Stimulated activated CD4-positive, alpha-beta T cell treated with anti-CD3 and anti-CD28 coated beads, Interleukin-1b, Interleukin-23, amount 100 ng/mL, for 48 hours (primary cell): ENCODE measurements around the gene TM7SF3.
"Not testable (repeated sequence)": the region's sequence is repeated elsewhere in the genome, so short reads cannot be mapped to it uniquely, and the experiment has no call there.

ENCODE experiments used
- DNase-seq: peaks from one replicate; pipeline ENCODE4 v3.0.0-alpha.2; 2020

Gene TM7SF3

GRCh38 chr12:27014085-27014858 is at the start of gene TM7SF3:
TM7SF3 (minus strand) TSS chr12:27014384; CDS start chr12:27014168, 216 bp downstream.
- DNase-seq, result peak; percentile 93

DNA sequence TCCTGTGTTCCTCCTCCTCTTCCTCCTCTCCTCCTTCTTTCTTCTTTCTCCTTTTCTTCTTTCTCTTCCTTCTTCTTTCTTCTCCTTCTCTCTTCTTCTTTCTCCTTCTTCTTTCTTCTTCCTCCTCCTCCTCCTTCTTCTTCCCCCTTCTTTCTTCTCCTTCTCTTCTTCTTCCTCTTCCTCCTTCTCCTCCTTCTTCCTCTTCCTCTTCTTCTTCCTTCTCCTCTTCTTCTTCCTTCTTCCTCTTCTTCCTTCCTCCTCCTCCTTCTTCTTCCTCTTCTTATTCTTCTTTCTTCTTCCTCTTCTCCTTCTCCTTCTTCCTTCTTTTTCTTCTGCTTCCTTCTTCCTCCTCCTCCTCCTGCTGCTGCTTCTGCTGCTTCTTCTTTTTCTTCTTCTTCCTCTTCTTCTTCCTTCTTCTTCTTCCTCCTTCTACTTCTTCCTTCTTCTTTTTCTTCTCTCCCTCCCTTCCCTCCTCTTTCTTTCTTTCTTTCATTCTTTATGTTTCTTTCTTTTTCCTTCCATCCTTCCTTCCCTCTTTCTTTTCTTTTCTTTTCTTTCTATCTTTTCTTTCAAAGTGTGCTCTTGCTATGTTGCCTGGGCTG is 49.2 kb upstream of the TM7SF3 start:
- no peak for DNase-seq

GRCh38 chr12:27061317-27061716 is 47.1 kb upstream of the TM7SF3 start:
- no peak for DNase-seq

- DNase-seq, result no peak
Measured at GRCh38 chr12:27060740-27061139, 46.6 kb upstream of the TM7SF3 start.

DNA sequence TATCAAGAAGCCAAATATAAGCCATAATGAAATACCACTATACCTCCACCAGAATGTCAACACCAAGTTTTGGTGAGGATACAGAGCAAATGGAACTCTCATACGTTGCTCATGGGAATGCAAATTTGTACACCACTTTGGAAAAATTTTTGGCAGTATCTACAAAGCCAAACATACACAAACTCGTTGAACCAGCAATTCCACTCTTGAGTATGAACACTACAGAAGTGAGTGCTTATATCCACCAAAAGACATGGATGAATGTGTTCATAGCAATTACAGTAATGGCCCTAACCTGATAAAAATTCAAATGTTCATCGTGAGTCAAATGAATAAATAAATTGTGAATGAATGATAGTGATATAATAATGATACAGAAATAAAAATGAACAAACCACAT is 43.4 kb upstream of the TM7SF3 start:
- DNase-seq, result no peak

DNA sequence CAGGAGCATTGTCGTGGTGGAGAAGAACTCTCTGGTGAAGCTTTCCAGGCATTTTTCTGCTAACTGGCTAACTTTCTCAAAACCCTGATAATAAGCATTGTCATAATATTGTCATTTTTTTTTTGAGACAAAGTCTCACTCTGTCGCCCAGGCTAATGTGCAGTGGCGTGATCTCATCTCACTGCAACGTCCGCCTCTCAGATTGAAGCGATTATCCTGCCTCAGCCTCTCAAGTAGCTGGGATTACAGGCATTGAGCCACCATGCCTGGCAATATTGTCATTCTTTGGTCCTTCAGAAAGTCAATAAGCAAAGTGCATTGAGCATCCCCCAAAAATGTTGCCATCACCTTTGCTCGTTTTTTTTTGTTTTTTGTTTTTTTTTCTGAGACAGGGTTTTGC is 41.8 kb upstream of the TM7SF3 start:
- no peak for DNase-seq

DNA sequence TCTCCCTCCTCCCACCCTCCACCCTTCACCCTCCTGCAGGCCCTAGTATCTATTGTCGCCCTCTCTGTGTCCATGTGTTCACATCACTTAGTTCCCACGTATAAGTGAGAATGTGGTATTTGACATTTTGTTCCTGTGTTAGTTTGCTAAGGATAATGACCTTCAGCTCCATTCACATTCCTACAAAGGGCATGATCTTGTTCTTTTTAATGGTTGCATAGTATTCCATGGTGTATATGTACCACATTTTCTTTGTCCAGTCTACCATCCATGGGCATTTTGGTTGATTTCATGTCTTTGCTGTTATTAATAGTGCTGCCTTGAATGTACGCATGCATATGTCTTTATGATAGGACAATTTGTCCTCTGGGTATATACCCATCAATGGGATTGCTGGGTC is 38.6 kb upstream of the TM7SF3 start:
- no peak for DNase-seq

DNA sequence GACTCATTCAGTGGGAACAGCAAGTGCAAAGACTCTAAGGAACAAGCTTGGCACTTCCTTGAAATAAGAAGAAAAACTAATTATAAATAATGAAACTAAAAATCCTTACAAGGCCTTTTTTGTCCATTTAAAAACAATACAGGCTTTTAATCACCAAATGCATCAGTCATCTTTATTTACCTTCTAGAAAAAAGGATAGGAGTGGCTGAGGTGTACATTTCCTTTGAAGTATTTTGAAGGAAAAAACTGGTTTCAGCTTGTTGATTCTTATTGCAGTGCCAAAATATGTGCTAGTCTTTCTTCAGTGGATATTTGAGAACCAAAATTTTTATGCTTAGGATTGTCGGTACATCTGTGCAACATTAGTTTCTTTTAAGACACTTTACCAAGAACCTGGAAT is 38.0 kb upstream of the TM7SF3 start:
- no peak for DNase-seq

DNA sequence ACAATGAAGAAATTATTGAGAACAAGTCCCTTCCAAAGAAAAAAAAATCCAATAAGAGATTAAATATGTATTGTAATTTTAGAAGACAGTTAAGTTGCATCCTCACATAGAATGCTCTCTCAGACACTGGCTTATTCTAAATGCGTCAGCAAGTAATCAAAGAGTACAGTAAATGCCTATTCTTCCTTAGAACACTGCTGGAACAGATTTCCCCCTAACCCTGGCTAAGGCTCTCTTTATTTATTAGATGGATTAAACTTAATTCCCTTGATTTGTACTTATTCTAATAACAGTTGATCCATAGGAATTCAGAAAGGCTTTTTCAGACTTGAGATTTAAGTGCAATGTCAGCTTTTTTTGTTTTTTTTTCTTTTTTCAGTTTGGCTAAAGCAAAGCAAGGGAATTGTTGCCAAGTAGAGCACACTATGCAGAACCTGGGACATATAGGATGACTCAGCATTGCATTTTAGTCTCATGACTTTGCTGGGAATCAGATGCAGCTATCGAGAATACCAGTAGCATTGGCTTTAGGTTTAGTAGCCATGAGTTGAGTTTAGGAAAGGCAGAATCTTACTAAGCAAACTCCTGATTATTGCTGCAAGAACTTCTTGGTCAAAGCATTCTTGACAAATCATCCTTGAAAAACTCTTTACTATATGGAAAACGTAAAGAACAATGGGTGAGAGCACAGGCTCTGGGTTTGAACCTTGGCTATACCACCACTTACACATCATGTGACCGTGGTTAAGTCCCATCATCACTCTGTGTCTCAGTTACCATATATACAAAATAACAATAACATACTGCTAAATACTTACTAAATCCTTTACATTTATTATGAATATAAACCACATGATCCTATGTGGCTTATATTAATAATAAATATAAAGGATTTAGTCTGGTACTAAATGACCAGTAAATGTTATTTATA is 34.9 kb upstream of the TM7SF3 start:
- DNase-seq, result no peak

DNA sequence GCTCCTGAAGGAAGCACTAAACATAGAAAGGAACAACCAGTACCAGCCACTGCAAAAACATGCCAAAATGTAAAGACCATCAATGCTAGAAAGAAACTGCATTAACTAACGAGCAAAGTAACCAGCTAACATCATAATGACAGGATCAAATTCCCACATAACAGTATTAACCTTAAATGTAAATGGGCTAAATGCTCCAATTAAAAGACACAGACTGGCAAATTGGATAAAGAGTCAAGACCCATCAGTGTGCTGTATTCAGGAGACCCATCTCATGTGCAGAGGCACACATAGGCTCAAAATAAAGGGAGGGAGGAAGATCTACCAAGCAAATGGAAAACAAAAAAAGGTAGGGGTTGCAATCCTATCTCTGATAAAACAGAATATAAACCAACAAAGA is 27.8 kb upstream of the TM7SF3 start:
- DNase-seq, result not testable (repeated sequence)

DNA sequence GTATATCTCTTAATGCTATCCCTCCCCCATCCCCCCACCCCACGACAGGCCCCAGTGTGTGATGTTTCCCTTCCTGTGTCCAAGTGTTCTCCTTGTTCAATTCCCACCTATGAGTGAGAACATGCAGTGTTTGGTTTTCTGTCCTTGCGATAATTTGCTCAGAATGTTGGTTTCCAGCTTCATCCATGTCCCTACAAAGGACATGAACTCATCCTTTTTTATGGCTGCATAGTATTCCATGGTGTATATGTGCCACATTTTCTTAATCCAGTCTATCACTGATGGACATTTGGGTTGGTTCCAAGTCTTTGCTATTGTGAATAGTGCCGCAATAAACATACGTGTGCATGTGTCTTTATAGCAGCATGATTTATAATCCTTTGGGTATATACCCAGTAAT is 26.5 kb upstream of the TM7SF3 start:
- not testable (repeated sequence) for DNase-seq

DNA sequence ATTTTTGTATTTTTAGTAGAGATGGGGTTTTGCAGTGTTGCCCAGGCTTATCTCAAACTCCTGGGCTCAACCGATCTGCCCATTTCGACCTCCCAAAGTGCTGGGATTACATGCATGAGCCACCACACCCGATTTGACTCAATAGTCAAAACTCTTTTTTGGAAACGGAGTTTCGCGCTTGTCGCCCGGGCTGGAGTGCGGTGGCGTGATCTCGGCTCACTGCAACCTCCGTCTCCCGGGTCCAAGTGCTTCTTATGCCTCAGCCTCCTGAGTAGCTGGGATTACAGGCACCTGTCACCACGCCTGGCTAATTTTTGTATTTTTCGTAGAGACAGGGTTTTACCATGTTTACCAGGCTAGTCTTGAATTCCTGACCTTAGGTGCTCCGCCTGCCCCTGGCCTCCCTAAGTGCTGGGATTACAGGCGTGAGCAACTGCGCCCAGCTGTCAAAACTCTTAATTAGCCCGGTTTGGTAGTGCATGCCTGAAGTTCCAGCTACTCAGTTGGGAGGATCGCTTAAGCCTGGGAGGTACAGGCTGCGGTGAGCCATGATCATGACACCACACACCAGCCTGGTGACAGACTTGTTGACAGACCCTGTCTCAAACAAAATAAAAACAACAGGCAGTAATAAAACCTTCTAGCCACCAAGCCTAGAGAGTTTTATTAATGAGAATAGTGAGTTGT is 20.6 kb upstream of the TM7SF3 start:
- no peak for DNase-seq

DNA sequence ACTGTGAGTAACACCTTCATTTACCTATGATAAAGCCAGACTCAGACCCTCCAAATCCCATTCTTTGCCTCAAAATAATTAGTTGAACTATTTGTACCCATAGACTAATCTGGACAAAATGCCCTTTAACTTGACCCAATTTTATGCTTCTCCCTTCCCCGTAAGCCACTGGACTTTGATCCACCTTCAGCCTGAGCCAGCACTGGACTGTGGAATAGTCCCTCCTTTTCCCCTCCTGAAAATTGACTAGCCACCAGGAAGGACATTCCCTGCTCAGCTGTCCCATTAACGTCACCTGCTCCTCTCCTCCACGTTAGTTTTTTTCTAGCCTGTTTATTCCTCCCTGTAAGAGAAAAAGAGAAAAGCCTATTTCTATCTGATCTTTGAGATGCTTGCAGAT is 18.5 kb upstream of the TM7SF3 start:
- no peak for DNase-seq

DNA sequence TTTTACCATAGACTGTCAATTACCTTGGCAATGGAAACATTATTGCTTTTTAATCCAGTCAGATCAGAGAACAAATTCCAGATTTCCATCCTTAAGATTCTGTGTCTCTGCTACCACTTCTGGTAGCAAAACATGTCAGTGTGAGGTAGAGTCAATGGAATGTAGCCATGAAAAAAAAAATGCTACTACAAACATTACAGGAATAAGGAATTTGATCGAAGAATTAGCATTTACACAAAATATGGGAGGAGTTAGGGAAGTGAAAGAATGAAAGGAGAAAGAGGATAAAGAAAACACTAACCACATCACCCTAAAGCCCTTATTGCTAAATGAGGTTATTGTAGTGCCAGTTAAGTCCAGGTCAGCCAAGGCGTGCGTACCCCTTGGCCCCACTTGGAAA is 17.3 kb upstream of the TM7SF3 start:
- no peak for DNase-seq

- no peak for DNase-seq
Measured at GRCh38 chr12:27026257-27026656, 12.1 kb upstream of the TM7SF3 start.

DNA sequence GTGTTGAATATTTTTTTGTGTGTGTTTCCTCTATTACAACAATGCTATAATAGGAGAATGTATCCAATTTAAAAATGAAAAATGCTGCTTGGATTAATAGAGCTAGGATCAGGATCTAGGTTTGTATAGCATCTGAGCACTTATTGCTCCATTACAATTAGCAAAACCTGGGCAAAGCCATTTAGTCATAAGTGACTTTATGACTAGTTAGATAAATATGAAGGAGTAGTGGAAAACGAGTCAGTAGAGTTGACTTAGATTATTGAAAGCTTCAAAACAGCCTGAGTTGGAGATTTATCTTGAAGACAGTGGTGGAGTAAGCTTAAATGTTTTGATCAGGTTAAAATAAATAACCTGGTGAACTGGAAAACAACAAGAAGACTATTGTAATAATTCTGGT is 10.9 kb upstream of the TM7SF3 start:
- no peak for DNase-seq

- no peak for DNase-seq
Measured at GRCh38 chr12:27024291-27024690, 10.1 kb upstream of the TM7SF3 start.

DNA sequence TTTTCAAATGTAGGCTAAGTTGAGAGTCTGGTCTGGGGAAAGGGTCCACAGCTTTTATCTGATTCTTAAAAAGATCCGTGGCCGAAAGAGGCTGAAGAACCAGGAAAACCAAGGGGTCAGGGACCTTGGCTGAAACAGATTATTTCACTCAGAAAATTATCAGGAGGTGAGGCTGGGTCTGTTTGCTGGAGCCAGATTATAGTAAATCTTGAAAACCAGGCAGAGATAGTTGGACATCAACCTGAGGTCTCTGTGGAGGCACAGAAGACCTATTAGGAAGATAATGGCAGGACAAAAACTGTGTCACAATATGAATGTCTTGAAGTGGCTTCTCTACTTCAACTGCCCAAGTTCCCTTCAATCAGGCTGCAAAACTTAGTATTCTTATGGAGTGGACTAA is 6.6 kb upstream of the TM7SF3 start:
- no peak for DNase-seq

GRCh38 chr12:27018037-27018436 is 3.9 kb upstream of the TM7SF3 start:
- no peak for DNase-seq

DNA sequence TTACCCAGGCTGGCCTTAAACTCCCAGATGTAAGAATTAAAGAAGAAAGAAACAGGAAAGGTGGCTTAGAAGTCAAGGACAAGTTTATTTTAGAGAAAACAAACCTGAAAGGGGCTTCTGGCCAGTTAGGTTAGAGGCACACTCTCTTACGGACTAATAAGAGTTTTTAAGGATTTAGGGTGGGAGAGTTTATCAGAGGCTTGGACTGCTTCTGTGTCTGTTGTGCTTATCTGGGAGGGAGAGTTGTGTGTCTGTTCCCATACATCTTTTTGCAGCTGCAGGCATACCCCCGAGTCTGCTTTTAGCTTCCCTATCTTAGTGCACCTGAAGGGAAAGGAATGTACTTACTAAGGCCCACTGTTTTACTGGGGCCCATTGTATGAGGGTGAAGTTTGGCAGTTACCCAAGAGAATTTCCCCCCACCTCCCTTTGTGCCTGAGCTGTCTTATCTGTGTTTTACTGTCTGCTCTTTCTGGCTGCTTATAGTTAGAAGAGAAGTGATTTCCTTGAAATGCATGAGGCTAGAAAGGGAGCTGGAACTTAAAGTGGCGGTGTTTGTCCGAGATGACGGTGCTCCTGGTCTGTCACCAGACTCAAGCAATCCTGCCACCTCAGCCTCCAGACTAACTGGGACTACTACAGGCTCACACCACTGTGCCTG is 3.1 kb upstream of the TM7SF3 start:
- not testable (repeated sequence) for DNase-seq

GRCh38 chr12:27015730-27016076 is 1.5 kb upstream of the TM7SF3 start:
- DNase-seq, result no peak

DNA sequence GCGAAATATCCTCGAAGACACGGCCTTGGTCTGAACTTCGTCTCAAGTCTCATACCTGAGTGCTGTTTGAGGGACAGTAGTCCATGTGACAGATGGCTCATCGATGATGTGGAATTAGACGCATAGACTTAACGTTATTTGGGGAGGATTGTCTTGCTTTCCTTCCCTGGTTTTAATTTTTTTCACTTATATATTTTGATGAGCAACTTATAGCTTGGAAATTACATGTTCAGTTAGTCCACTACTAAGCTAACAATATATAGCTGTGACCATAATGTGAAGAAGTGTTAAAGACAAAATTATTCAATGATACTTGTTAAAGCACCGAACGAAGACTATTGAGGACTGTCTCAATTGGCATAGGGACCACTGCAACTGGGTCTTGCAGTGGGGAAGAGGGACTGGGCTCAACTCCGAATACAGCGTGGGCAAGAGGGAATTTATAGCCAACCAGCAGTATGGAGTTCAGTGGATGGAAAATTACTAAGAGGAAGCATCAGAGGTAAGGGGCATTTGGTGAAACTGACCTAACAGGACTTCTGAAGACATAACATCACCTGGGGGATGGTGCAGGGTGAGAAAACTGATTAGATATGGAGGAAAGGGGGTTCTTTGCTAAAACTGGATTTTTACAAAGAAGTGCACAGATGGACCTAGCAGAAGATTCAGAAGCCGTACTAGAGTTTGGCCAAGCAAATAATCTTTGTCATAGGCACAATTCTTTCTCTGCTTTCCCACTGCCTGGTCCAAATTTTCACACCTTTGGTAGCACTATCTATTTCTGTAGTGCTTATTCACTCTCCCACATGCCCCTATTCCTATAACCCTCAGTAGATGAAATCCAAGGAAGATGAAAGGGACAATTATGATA is 910 bp upstream of the TM7SF3 start:
- no peak for DNase-seq
